ENCODE measurements around the gene APBB2.

GRCh38 chr4:41000356-41000755 is 214.0 kb downstream of the APBB2 start:
- TF ChIP-seq, protein P1, sequence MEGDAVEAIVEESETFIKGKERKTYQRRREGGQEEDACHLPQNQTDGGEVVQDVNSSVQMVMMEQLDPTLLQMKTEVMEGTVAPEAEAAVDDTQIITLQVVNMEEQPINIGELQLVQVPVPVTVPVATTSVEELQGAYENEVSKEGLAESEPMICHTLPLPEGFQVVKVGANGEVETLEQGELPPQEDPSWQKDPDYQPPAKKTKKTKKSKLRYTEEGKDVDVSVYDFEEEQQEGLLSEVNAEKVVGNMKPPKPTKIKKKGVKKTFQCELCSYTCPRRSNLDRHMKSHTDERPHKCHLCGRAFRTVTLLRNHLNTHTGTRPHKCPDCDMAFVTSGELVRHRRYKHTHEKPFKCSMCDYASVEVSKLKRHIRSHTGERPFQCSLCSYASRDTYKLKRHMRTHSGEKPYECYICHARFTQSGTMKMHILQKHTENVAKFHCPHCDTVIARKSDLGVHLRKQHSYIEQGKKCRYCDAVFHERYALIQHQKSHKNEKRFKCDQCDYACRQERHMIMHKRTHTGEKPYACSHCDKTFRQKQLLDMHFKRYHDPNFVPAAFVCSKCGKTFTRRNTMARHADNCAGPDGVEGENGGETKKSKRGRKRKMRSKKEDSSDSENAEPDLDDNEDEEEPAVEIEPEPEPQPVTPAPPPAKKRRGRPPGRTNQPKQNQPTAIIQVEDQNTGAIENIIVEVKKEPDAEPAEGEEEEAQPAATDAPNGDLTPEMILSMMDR (conservative IDR thresholded peaks at IDR 0.05) = no peak
- no peak for TF ChIP-seq ZFX (IDR thresholded peaks at IDR 0.05)
